Measurements from ENCODE around the gene F7.

Gene F7

GRCh38 chr13:113082198-113083021 lies 23.2 kb upstream of the F7 start:
- Histone ChIP-seq H3K9me3 (ENCODE audit: control insufficient read depth, insufficient read depth, low read depth, low read length) (no peaks in the 10 kb centered on the region), H3K27ac (ENCODE audit: extremely low read depth, low read depth, low read length) (no peak overlapping the region), H3K36me3 (ENCODE audit: control insufficient read depth in 2 of 2, insufficient read depth in 1 of 2, low read length in 2 of 2) (no peaks in the 10 kb centered on the region), H3K4me1 (ENCODE audit: control insufficient read depth, insufficient read depth, low read length) (no peaks in the 10 kb centered on the region; the same call in 1 of the 2 replicates), H3K4me3 (ENCODE audit: low read depth, low read length) (no peak overlapping the region)
- ChIA-PET POLR2A (no interaction called here), CTCF (no interaction called here)
- TF ChIP-seq SCRT2 (tag by site-specific recombination; IDR thresholded peaks at IDR 0.05), result peak; percentile 44; the same call in 1 of the 2 replicates
- no peak for TF ChIP-seq ZNF302 (tag by site-specific recombination; IDR thresholded peaks at IDR 0.05; ENCODE audit: low read depth)
- no peak for TF ChIP-seq ZNF677 (tag by site-specific recombination; IDR thresholded peaks at IDR 0.05)

- H3K4me3 ChIP-seq (ENCODE audit: low read depth, low read length), result no peak overlapping the region
- H3K4me1 ChIP-seq (ENCODE audit: control insufficient read depth, insufficient read depth, low read length), result no peaks in the 10 kb centered on the region; the same call in 1 of the 2 replicates
- CTCF ChIA-PET, result no interaction called here
- H3K27ac ChIP-seq (ENCODE audit: extremely low read depth, low read depth, low read length), result no peak overlapping the region
- POLR2A ChIA-PET, result no interaction called here
- no peak for TF ChIP-seq ZNF610 (tag by site-specific recombination; IDR thresholded peaks at IDR 0.05; ENCODE audit: borderline replicate concordance)
- TF ChIP-seq ZNF830 (tag by site-specific recombination; IDR thresholded peaks at IDR 0.05; ENCODE audit: low read depth), result no peak
- TF ChIP-seq ZNF704 (tag by site-specific recombination; IDR thresholded peaks at IDR 0.05), result no peak
- TF ChIP-seq ZFP37 (tag by site-specific recombination; IDR thresholded peaks at IDR 0.05), result no peak
- no peak for TF ChIP-seq ZNF670 (tag by site-specific recombination; IDR thresholded peaks at IDR 0.05; ENCODE audit: low read depth)
- no peak for TF ChIP-seq ZNF426 (tag by site-specific recombination; IDR thresholded peaks at IDR 0.05)
- TF ChIP-seq ZNF521 (tag by site-specific recombination; IDR thresholded peaks at IDR 0.05), result no peak
- TF ChIP-seq, protein P1, sequence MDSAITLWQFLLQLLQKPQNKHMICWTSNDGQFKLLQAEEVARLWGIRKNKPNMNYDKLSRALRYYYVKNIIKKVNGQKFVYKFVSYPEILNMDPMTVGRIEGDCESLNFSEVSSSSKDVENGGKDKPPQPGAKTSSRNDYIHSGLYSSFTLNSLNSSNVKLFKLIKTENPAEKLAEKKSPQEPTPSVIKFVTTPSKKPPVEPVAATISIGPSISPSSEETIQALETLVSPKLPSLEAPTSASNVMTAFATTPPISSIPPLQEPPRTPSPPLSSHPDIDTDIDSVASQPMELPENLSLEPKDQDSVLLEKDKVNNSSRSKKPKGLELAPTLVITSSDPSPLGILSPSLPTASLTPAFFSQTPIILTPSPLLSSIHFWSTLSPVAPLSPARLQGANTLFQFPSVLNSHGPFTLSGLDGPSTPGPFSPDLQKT (IDR thresholded peaks at IDR 0.05; ENCODE audit: borderline replicate concordance, low read depth, low read length), result no peak
- no peak for TF ChIP-seq ZNF596 (tag by site-specific recombination; IDR thresholded peaks at IDR 0.05)
- no peak for TF ChIP-seq ZBTB21 (tag by site-specific recombination; IDR thresholded peaks at IDR 0.05)
- TF ChIP-seq YY1 (tag by site-specific recombination; IDR thresholded peaks at IDR 0.05), result no peak
- TF ChIP-seq ZSCAN4 (tag by site-specific recombination; IDR thresholded peaks at IDR 0.05), result no peak
- no peak for TF ChIP-seq ZNF548 (tag by site-specific recombination; IDR thresholded peaks at IDR 0.05)
- TF ChIP-seq ZNF133 (tag by site-specific recombination; IDR thresholded peaks at IDR 0.05), result no peak
- no peak for TF ChIP-seq ZNF488 (tag by site-specific recombination; IDR thresholded peaks at IDR 0.05)
- H3K9me3 ChIP-seq (ENCODE audit: control insufficient read depth, insufficient read depth, low read depth, low read length), result no peaks in the 10 kb centered on the region
- peaks cover 0 to 5% of the 10 kb centered on the region in 2 experiments; a peak in 1 of 3 replicates for H3K36me3 ChIP-seq (ENCODE audit: control insufficient read depth in 2 of 2, insufficient read depth in 1 of 2, low read length in 2 of 2)
Measured at GRCh38 chr13:113083022-113083373, 22.6 kb upstream of the F7 start.

Measured in HEK293 (cell line).